Activated T-cell treated with anti-CD3 and anti-CD28 coated beads, Interleukin-2, amount 50 U/mL, for 1 hour (primary cell): ENCODE measurements around the gene SETD5.

Experiments used
- DNase-seq: peaks from one replicate; pipeline ENCODE4 v3.0.0-alpha.2; 2020

SETD5 gene

GRCh38 chr3:9388142-9388541 lies 9.3 kb upstream of the SETD5 start:
- no peak for DNase-seq

GRCh38 chr3:9388562-9389272 lies 8.7 kb upstream of the SETD5 start:
- DNase-seq = no peak

- no peak for DNase-seq
These were observed 7.0 kb upstream of the SETD5 start for GRCh38 chr3:9390265-9390888.

GRCh38 chr3:9392041-9392440 lies 5.4 kb upstream of the SETD5 start:
- no peak for DNase-seq

GRCh38 chr3:9395570-9396300 lies 1.7 kb upstream of the SETD5 start:
- no peak for DNase-seq

- no peak for DNase-seq
These were observed 1.1 kb upstream of the SETD5 start for GRCh38 chr3:9396301-9396631.

- peak; percentile 100 for DNase-seq
These were observed 633 bp upstream of the SETD5 start for GRCh38 chr3:9396632-9397331.

GRCh38 chr3:9397906-9398699 lies 688 bp downstream of the SETD5 start:
- no peak for DNase-seq

GRCh38 chr3:9398700-9399336 lies 1.4 kb downstream of the SETD5 start:
- DNase-seq = no peak

GRCh38 chr3:9399337-9399703 lies 1.9 kb downstream of the SETD5 start:
- no peak for DNase-seq

- DNase-seq = no peak
These were observed 2.3 kb downstream of the SETD5 start for GRCh38 chr3:9399746-9400145.

- DNase-seq = no peak
These were observed 3.2 kb downstream of the SETD5 start for GRCh38 chr3:9400616-9401015.

GRCh38 chr3:9401986-9402385 lies 4.6 kb downstream of the SETD5 start:
- no peak for DNase-seq

- DNase-seq = no peak
These were observed 5.2 kb downstream of the SETD5 start for GRCh38 chr3:9402410-9403228.

GRCh38 chr3:9403463-9403862 lies 6.0 kb downstream of the SETD5 start:
- no peak for DNase-seq

- no peak for DNase-seq
These were observed 7.3 kb downstream of the SETD5 start for GRCh38 chr3:9404680-9405079.

GRCh38 chr3:9405756-9406155 lies 8.3 kb downstream of the SETD5 start:
- DNase-seq = no peak

GRCh38 chr3:9406856-9407626 lies 9.6 kb downstream of the SETD5 start:
- DNase-seq = no peak

- no peak for DNase-seq
These were observed 10.6 kb downstream of the SETD5 start for GRCh38 chr3:9408061-9408460.

GRCh38 chr3:9408546-9408945 lies 11.1 kb downstream of the SETD5 start:
- DNase-seq = no peak
